ENCODE data around the gene GPR85. TPM values are rescaled to one million over a fixed set of nuclear protein-coding genes. Genes with fewer than 3 reads are reported as not detected.

GPR85 gene
- total RNA-seq, 1 experiment from 2014 or later = not detected

- H3K4me2 ChIP-seq (ENCODE audit: insufficient read depth, insufficient read length, low read length) = no peak overlapping the region
- no peak overlapping the region for H4K5ac ChIP-seq (ENCODE audit: insufficient read length, low read depth, low read length)
- H3K9me3 ChIP-seq (ENCODE audit: control insufficient read depth, low read depth, low read length) = no peaks in the 10 kb centered on the region
- H3K27ac ChIP-seq (ENCODE audit: insufficient read length, low read depth, low read length) = no peak overlapping the region
- H2AFZ ChIP-seq (ENCODE audit: low read length) = no peak overlapping the region
- no peaks in the 10 kb centered on the region for H4K20me1 ChIP-seq (ENCODE audit: control insufficient read depth, insufficient read depth, insufficient read length)
- H4K8ac ChIP-seq (replicated peaks; ENCODE audit: insufficient read length, low read depth, low read length) = no peak overlapping the region
- H4K91ac ChIP-seq (ENCODE audit: insufficient read length, low read depth, low read length) = no peak overlapping the region
- H3K23ac ChIP-seq (ENCODE audit: insufficient read length, low read depth, low read length) = no peak overlapping the region
- TF ChIP-seq CTCF (conservative IDR thresholded peaks at IDR 0.05) = no peak
- no peak overlapping the region for H3K18ac ChIP-seq (ENCODE audit: insufficient read length, low read depth, low read length)
- H3K9ac ChIP-seq (ENCODE audit: extremely low read depth, insufficient read length, low read length) = no peak overlapping the region
- Mint-ChIP-seq H3K4me1 (peaks cover 17% of the 10 kb centered on the region in 2 experiments), H3K27me3 (ENCODE audit: low read depth) (no peaks in the 10 kb centered on the region; the same call in 1 of the 2 replicates), H3K27ac (no peak overlapping the region), H3K4me3 (no peak overlapping the region), H3K9me3 (peaks cover 2 to 3% of the 10 kb centered on the region in 2 experiments; a peak in 2 of 5 replicates), H3K36me3 (ENCODE audit: insufficient read depth in 1 of 3, low read depth in 3 of 3) (no peaks in the 10 kb centered on the region)
- WGBS (ENCODE audit: extremely low coverage, insufficient read length, low lambda C conversion rate) = no CpG with 5 or more reads among the region's 4 CpGs
- no peak overlapping the region for H3K4ac ChIP-seq (ENCODE audit: low read depth, low read length)
- H3K79me1 ChIP-seq (ENCODE audit: insufficient read depth, low read depth, low read length, poor library complexity, severe bottlenecking) = no peaks in the 10 kb centered on the region
- H3K56ac ChIP-seq (ENCODE audit: insufficient read length, low read depth, low read length) = no peak overlapping the region
- H2BK5ac ChIP-seq (ENCODE audit: insufficient read length, low read length) = no peak overlapping the region
- no peaks in the 10 kb centered on the region for H3K23me2 ChIP-seq (ENCODE audit: insufficient read length, low read depth, low read length, poor library complexity, severe bottlenecking)
- H3T11ph ChIP-seq (ENCODE audit: low read length) = no peak overlapping the region
- H2BK120ac ChIP-seq (ENCODE audit: low read depth, low read length, poor library complexity, severe bottlenecking) = no peak overlapping the region
- H2BK15ac ChIP-seq (ENCODE audit: low read depth, low read length) = no peak overlapping the region
- DNase-seq = no peak
- no peaks in the 10 kb centered on the region for H3K79me2 ChIP-seq (ENCODE audit: insufficient read depth, low read length)
- H3K27me3 ChIP-seq (ENCODE audit: insufficient read depth, low read length) = no peaks in the 10 kb centered on the region
- no peaks in the 10 kb centered on the region for H3K4me1 ChIP-seq (ENCODE audit: insufficient read depth, low read length)
- no peak overlapping the region for H2AK5ac ChIP-seq (ENCODE audit: insufficient read length, low read length)
- no peak overlapping the region for H2BK12ac ChIP-seq (ENCODE audit: insufficient read length, low read depth, low read length)
- H3K14ac ChIP-seq (ENCODE audit: insufficient read depth, low read length) = no peak overlapping the region
- H2BK20ac ChIP-seq (ENCODE audit: low read depth, low read length, poor library complexity, severe bottlenecking) = no peak overlapping the region
Measured at GRCh38 chr7:113045379-113045778, 41.2 kb downstream of the GPR85 start.
